Measurements from ENCODE around the gene FRG2. TPM values are rescaled to one million over a fixed set of nuclear protein-coding genes. Genes with fewer than 3 reads are reported as not detected.
"Not testable (repeated sequence)": the region's sequence is repeated elsewhere in the genome, so short reads cannot be mapped to it uniquely, and the experiment has no call there.

Gene FRG2
- total RNA-seq, result not detected

DNA sequence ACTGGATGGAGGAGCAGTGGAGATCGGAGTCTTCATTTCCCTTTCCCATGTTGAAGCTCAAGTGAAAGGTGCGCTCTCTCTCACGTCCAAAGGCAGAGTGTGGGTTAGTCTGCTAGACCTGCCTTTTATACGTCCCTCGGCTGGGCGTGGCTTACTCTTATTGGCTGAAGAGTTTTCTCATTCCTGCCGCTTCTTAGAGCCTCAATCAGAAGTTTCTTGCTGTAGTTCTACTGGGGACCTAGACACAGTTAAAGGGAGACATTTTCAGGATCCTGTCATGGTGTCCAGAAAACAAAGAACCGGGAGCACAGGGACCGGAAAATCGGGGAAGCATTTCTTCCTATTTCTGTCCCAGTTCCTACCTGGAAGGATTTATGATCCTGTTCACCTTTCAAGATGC, at the start of gene FRG2:
TSS of gene FRG2 (minus strand) at position 101 of the 400 bp plus-strand sequence. CDS start at position 49, 52 bp downstream.
- not testable (repeated sequence) for H3K36me3 ChIP-seq; H3K4me1 ChIP-seq; H3K27ac ChIP-seq; DNase-seq (ENCODE audit: low spot score in 2 of 2); H3K9me3 ChIP-seq; H3K4me3 ChIP-seq
- 47% methylated on average over 3 of the region's 10 CpGs for WGBS
- peaks cover 14% of the 10 kb centered on the region for H3K27me3 ChIP-seq

GRCh38 chr4:190068351-190068750, 41.3 kb upstream of the FRG2 start:
- not testable (repeated sequence) for H3K36me3 ChIP-seq, H3K9me3 ChIP-seq, H3K4me1 ChIP-seq, H3K4me3 ChIP-seq, H3K27ac ChIP-seq, H3K27me3 ChIP-seq
- 51% methylated on average over 18 of the region's 45 CpGs for WGBS
- peak in 1 of 2 donors; percentile 95 for DNase-seq (ENCODE audit: low spot score in 2 of 2)

GRCh38 chr4:190064805-190065204, 37.7 kb upstream of the FRG2 start:
- not testable (repeated sequence) for H3K4me1 ChIP-seq; DNase-seq (ENCODE audit: low spot score in 2 of 2); H3K27me3 ChIP-seq; H3K9me3 ChIP-seq; H3K4me3 ChIP-seq; H3K27ac ChIP-seq; H3K36me3 ChIP-seq
- 22% methylated on average over 3 of the region's 3 CpGs for WGBS

GRCh38 chr4:190064342-190064741, 37.3 kb upstream of the FRG2 start, which contains the start of gene DBET:
DBET (plus strand) TSS chr4:190064502.
- H3K36me3 ChIP-seq; H3K27me3 ChIP-seq; H3K4me1 ChIP-seq; H3K4me3 ChIP-seq; H3K27ac ChIP-seq; DNase-seq (ENCODE audit: low spot score in 2 of 2); H3K9me3 ChIP-seq: not testable (repeated sequence)
- 55% methylated on average over 2 of the region's 2 CpGs for WGBS

- not testable (repeated sequence) for H3K4me1 ChIP-seq, H3K4me3 ChIP-seq, H3K36me3 ChIP-seq, H3K27ac ChIP-seq, H3K27me3 ChIP-seq, H3K9me3 ChIP-seq
- peak in 1 of 2 donors; percentile 34 for DNase-seq (ENCODE audit: low spot score in 2 of 2)
- no CpG with 5 or more reads among the region's 4 CpGs for WGBS
Measured at GRCh38 chr4:190058997-190059396, 31.9 kb upstream of the FRG2 start.

DNA sequence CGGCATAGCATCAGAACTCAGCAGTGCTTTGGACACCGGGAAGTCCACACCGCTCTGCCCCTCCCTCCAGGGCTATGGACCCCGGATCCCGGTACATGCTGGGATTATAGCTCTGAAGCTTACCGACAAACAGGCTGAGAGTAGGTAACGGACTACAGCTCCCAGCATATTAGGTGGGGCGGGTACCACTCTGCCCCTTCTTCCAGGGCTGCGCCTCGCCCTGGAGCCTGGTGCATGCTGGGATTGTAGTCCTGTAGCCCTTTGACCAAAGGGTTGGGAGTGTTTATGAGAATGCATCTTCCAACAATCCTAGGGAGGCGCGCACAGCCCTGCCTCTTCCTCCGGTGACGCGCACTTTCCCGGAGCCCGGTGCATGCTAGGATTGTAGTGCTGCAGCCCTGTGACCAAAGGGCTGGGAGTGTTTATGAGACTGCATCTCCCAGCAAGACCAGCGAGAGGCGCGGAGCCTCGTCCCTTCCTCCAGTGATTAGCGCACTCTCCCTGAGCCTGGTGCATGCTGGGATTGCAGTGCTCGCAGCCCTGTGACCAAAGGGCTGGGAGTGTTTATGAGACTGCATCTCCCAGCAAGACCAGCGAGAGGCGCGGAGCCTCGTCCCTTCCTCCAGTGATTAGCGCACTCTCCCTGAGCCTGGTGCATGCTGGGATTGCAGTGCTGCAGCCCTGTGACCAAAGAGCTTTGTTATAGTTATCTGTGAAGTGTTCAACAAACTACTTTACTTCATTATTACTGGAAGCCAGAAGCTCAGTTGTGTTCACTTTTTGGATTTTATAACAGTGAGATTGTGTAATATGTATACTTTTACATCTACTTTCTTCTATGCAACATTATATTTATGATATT, 22.6 kb upstream of the FRG2 start:
- not testable (repeated sequence) for H3K4me1 ChIP-seq; H3K36me3 ChIP-seq; DNase-seq (ENCODE audit: low spot score in 2 of 2); H3K27ac ChIP-seq; H3K4me3 ChIP-seq; H3K27me3 ChIP-seq; H3K9me3 ChIP-seq
- WGBS, result no CpG with 5 or more reads among the region's 28 CpGs

- 0% methylated on average over 1 of the region's 12 CpGs for WGBS
- not testable (repeated sequence) for H3K36me3 ChIP-seq; H3K27me3 ChIP-seq; H3K9me3 ChIP-seq; H3K27ac ChIP-seq; H3K4me1 ChIP-seq; H3K4me3 ChIP-seq; DNase-seq (ENCODE audit: low spot score in 2 of 2)
Measured at GRCh38 chr4:190047627-190048026, 20.6 kb upstream of the FRG2 start.

- H3K4me3 ChIP-seq; H3K27ac ChIP-seq; H3K9me3 ChIP-seq; H3K4me1 ChIP-seq; H3K36me3 ChIP-seq; DNase-seq (ENCODE audit: low spot score in 2 of 2): not testable (repeated sequence)
- H3K27me3 ChIP-seq, result peaks cover 24% of the 10 kb centered on the region
- 24% methylated on average over 27 of the region's 40 CpGs for WGBS
Measured at GRCh38 chr4:190040873-190041272, 13.8 kb upstream of the FRG2 start.

DNA sequence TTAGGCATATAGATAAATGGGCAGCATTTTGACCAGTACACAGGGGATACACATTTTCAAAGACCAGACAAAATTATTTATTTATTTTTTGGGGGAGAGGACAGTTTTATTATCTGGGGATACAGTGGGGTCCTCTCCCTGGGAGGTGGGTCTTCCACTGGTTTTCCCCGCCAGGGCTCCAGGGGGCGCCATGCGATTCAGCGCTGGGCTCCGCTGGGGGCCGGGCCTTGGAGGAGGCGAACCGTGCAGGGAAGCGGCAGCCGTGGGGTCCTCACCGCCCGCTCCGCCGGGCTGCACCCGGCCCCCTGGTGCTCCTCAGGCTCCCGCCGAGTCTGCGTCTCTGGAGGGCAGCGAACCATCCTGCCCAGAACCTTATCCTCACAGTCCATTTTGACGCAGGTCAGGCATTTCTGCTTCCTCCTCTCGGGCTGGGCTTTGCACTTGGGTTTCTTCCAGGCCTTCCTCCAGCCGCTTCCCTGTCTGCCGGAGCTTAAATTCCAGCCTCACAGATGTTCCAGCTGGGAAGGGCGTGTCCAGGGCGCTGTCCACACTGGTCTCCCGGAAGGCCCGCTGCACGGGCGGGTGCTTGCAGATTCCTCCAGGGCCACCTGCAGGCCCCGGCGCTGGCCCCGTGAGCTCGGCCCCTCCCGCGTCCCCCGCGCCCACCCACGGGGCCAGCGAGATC, 10.8 kb upstream of the FRG2 start:
- not testable (repeated sequence) for H3K4me1 ChIP-seq; H3K36me3 ChIP-seq; H3K4me3 ChIP-seq; H3K9me3 ChIP-seq; H3K27ac ChIP-seq; DNase-seq (ENCODE audit: low spot score in 2 of 2)
- peaks cover 32% of the 10 kb centered on the region for H3K27me3 ChIP-seq
- 10% methylated on average over 4 of the region's 39 CpGs for WGBS

GRCh38 chr4:190031264-190031663, 4.2 kb upstream of the FRG2 start:
- H3K4me1 ChIP-seq; DNase-seq (ENCODE audit: low spot score in 2 of 2); H3K27ac ChIP-seq; H3K4me3 ChIP-seq; H3K36me3 ChIP-seq; H3K9me3 ChIP-seq: not testable (repeated sequence)
- 85% methylated on average over 4 of the region's 5 CpGs for WGBS
- H3K27me3 ChIP-seq, result peaks cover 15% of the 10 kb centered on the region

- H3K27ac ChIP-seq, result not testable (repeated sequence)
Measured at GRCh38 chr4:190022614-190023281, 4.3 kb downstream of the FRG2 start.

DNA sequence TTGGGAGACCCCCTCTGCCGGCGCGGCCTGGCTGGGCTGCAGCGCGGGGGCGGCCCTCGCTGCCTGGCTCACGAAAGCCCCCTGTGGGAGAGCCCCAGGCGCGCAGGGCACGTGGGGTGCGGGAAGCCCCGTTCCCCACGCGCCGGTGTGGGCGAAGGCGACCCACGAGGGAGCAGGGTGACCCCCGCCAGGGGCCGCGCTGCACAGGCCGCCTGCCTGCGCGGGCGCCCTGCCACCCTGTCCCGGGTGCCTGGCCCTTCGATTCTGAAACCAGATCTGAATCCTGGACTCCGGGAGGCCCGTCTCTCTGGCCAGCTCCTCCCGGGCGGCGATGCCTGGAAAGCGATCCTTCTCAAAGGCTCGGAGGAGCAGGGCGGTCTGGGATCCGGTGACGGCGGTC, 5.1 kb downstream of the FRG2 start:
- not testable (repeated sequence) for H3K9me3 ChIP-seq; H3K27ac ChIP-seq; DNase-seq (ENCODE audit: low spot score in 2 of 2); H3K36me3 ChIP-seq
- Histone ChIP-seq H3K4me3 (peak overlapping the region; percentile 22), H3K27me3 (peaks cover 55% of the 10 kb centered on the region), H3K4me1 (peaks cover 42% of the 10 kb centered on the region)
- 80% methylated on average over 3 of the region's 39 CpGs for WGBS

More at GRCh38 chr4:190022614-190023281, 4.3 kb downstream of the FRG2 start:
- WGBS, result 35% methylated on average over 4 of the region's 47 CpGs
- H3K36me3 ChIP-seq, H3K9me3 ChIP-seq: not testable (repeated sequence)
- DNase-seq (ENCODE audit: low spot score in 2 of 2), result peak; percentile 56 to 73
- Histone ChIP-seq H3K4me1 (peaks cover 34% of the 10 kb centered on the region), H3K4me3 (peak overlapping the region; percentile 43), H3K27me3 (peaks cover 48% of the 10 kb centered on the region)

All from suprapubic skin (tissue), 4 donors.